Hematopoietic multipotent progenitor cell treated with erythropoietin and hydrocortisone succinate and interleukin-3 and kit ligand, for 17 days (in vitro differentiated cells): Measurements from ENCODE around the gene CBL.

Experiments
- DNase-seq: peaks from one replicate; pipeline ENCODE4 v3.0.0-alpha.2; 2015; ENCODE audit warnings: low spot score

Gene CBL

GRCh38 chr11:119273721-119274120, 67.6 kb downstream of the CBL start:
- DNase-seq = no peak

- no peak for DNase-seq
Observed at GRCh38 chr11:119277660-119278059, 71.5 kb downstream of the CBL start.

- DNase-seq = no peak
Observed at GRCh38 chr11:119282495-119282894, 76.4 kb downstream of the CBL start.

GRCh38 chr11:119284344-119285157, 78.4 kb downstream of the CBL start:
- DNase-seq = no peak

GRCh38 chr11:119285431-119285830, 79.3 kb downstream of the CBL start:
- no peak for DNase-seq

- DNase-seq = no peak
Observed at GRCh38 chr11:119288219-119288618, 82.1 kb downstream of the CBL start.

GRCh38 chr11:119290894-119291497, 84.9 kb downstream of the CBL start:
- no peak for DNase-seq

- no peak for DNase-seq
Observed at GRCh38 chr11:119293461-119293860, 87.3 kb downstream of the CBL start.

GRCh38 chr11:119295178-119295577, 89.0 kb downstream of the CBL start:
- DNase-seq = no peak

GRCh38 chr11:119297938-119298337, 91.8 kb downstream of the CBL start:
- no peak for DNase-seq

- DNase-seq = no peak
Observed at GRCh38 chr11:119298726-119299125, 92.6 kb downstream of the CBL start.

- DNase-seq = no peak
Observed at GRCh38 chr11:119299416-119299815, 93.3 kb downstream of the CBL start.

- no peak for DNase-seq
Observed at GRCh38 chr11:119300198-119300964, 94.2 kb downstream of the CBL start.

- no peak for DNase-seq
Observed at GRCh38 chr11:119303227-119303718, 97.1 kb downstream of the CBL start.

- DNase-seq = no peak
Observed at GRCh38 chr11:119305556-119306372, 99.6 kb downstream of the CBL start.

- no peak for DNase-seq
Observed at GRCh38 chr11:119306373-119306890, 100.3 kb downstream of the CBL start.

- no peak for DNase-seq
Observed at GRCh38 chr11:119307219-119307618, 101.1 kb downstream of the CBL start.

- no peak for DNase-seq
Observed at GRCh38 chr11:119307974-119308373, 101.8 kb downstream of the CBL start.

GRCh38 chr11:119309411-119309810, 103.3 kb downstream of the CBL start:
- no peak for DNase-seq

- DNase-seq = no peak
Observed at GRCh38 chr11:119309953-119310681, 104.0 kb downstream of the CBL start.

- DNase-seq = no peak
Observed at GRCh38 chr11:119310682-119311052, 104.5 kb downstream of the CBL start.
